GM18507 (cell line): ENCODE results near the gene CGB1.

Experiments
- DNase-seq: peaks from one replicate; pipeline ENCODE4 v3.0.0; 2011; ENCODE audit warnings: low read depth; ENCODE audit not compliant: insufficient read length; ENCODE audit errors: extremely low spot score
- FAIRE-seq: peaks from 2 replicates; lab custom pipeline; 2011; peaks lifted over from hg19 to GRCh38; lab: Jason Lieb, UNC

Gene CGB1

GRCh38 chr19:49006905-49007304 lies 29.8 kb downstream of the CGB1 start:
- FAIRE-seq (no peak), DNase-seq (no peak)

GRCh38 chr19:49004964-49005614 lies 31.6 kb downstream of the CGB1 start:
- FAIRE-seq = no peak

GRCh38 chr19:49004133-49004532 lies 32.6 kb downstream of the CGB1 start:
- DNase-seq = no peak
- FAIRE-seq = no peak

More at GRCh38 chr19:49004964-49005614, 31.6 kb downstream of the CGB1 start:
- DNase-seq = no peak

GRCh38 chr19:48999481-49000325 lies 37.0 kb downstream of the CGB1 start:
- no peak for DNase-seq
- peak; percentile 52 for FAIRE-seq

- no peak for DNase-seq
- FAIRE-seq = no peak
Observed at GRCh38 chr19:48997972-48998371, 38.7 kb downstream of the CGB1 start.

GRCh38 chr19:48994035-48994386 lies 42.7 kb downstream of the CGB1 start:
- no peak for FAIRE-seq

GRCh38 chr19:48993175-48994034 lies 43.3 kb downstream of the CGB1 start, which contains the start of the genes GYS1 and RUVBL2:
Gene GYS1, minus strand, starts transcription at chr19:48993309. Its CDS starts 197 bp downstream, at chr19:48993112.
Gene RUVBL2, plus strand, starts transcription at chr19:48993887. Its CDS starts 25 bp downstream, at chr19:48993912.
- FAIRE-seq (peak; percentile 99), DNase-seq (peak; percentile 98)

More at GRCh38 chr19:48994035-48994386, 42.7 kb downstream of the CGB1 start:
- no peak for DNase-seq

- DNase-seq = no peak
- FAIRE-seq = no peak
Observed at GRCh38 chr19:48992581-48993174, 44.0 kb downstream of the CGB1 start.

- DNase-seq (no peak), FAIRE-seq (no peak)
Observed at GRCh38 chr19:48991873-48992580, 44.7 kb downstream of the CGB1 start.

GRCh38 chr19:48991011-48991609 lies 45.6 kb downstream of the CGB1 start:
- FAIRE-seq (no peak), DNase-seq (no peak)

GRCh38 chr19:48990400-48990799 lies 46.3 kb downstream of the CGB1 start:
- DNase-seq (no peak), FAIRE-seq (no peak)

GRCh38 chr19:48989701-48990291 lies 46.9 kb downstream of the CGB1 start:
- DNase-seq (no peak), FAIRE-seq (no peak)

GRCh38 chr19:48988860-48989259 lies 47.8 kb downstream of the CGB1 start:
- FAIRE-seq = no peak

GRCh38 chr19:48988286-48988685 lies 48.4 kb downstream of the CGB1 start:
- no peak for FAIRE-seq
- DNase-seq = no peak

More at GRCh38 chr19:48988860-48989259, 47.8 kb downstream of the CGB1 start:
- no peak for DNase-seq

- FAIRE-seq = no peak
- DNase-seq = no peak
Observed at GRCh38 chr19:48987323-48987722, 49.4 kb downstream of the CGB1 start.

- FAIRE-seq (no peak), DNase-seq (no peak)
Observed at GRCh38 chr19:48986211-48986610, 50.5 kb downstream of the CGB1 start.

GRCh38 chr19:48985711-48986110 lies 51.0 kb downstream of the CGB1 start:
- DNase-seq (no peak), FAIRE-seq (no peak)
